Osteoblast (primary cell): ENCODE results near the gene MB21D2. TPM values are rescaled to one million over a fixed set of nuclear protein-coding genes. Genes with fewer than 3 reads are reported as not detected.

Source experiments
- DNase-seq: peaks from one replicate; pipeline ENCODE4 v3.0.0; 2011; ENCODE audit warnings: low spot score, mixed read lengths; ENCODE audit not compliant: insufficient read length; ENCODE audit errors: missing footprints
- H2AFZ ChIP-seq: 2 replicates; pipeline ENCODE4 v1.6.0; 2011; ENCODE audit warnings: mild to moderate bottlenecking, low read length
- H3K27ac ChIP-seq: 2 replicates; pipeline ENCODE4 v1.5.1; 2011; ENCODE audit warnings: mild to moderate bottlenecking, low read depth, low read length, moderate library complexity
- H3K27me3 ChIP-seq: 2 replicates; pipeline ENCODE4 v1.6.0; 2012; ENCODE audit warnings: mild to moderate bottlenecking, control low read depth, inconsistent platforms, low read length, moderate library complexity; ENCODE audit not compliant: insufficient read depth
- H3K36me3 ChIP-seq: 2 replicates; pipeline ENCODE4 v1.5.1; 2011; ENCODE audit warnings: mild to moderate bottlenecking, low read length, control low read depth, moderate library complexity; ENCODE audit not compliant: insufficient read depth
- H3K4me1 ChIP-seq: 2 replicates; pipeline ENCODE4 v1.5.1; 2011; ENCODE audit warnings: mild to moderate bottlenecking, low read length, control low read depth, moderate library complexity; ENCODE audit not compliant: insufficient read depth
- H3K4me2 ChIP-seq: 2 replicates; pipeline ENCODE4 v1.6.0; 2011; ENCODE audit warnings: mild to moderate bottlenecking, low read length; ENCODE audit not compliant: insufficient read depth
- H3K4me3 ChIP-seq: fragments of 200-600 bp; sonication (generic); 3 replicates; pipeline ENCODE4 v1.5.1; 2012; ENCODE audit warnings: mild to moderate bottlenecking, low read length, inconsistent platforms; ENCODE audit not compliant: insufficient read depth
- H3K79me2 ChIP-seq: 2 replicates; pipeline ENCODE4 v1.6.0; 2012; ENCODE audit warnings: mild to moderate bottlenecking, low read length, control low read depth, inconsistent platforms; ENCODE audit not compliant: insufficient read depth
- H3K9me3 ChIP-seq: 2 replicates; pipeline ENCODE4 v1.5.1; 2011; ENCODE audit warnings: low read depth, low read length, control low read depth
- H4K20me1 ChIP-seq: 2 replicates; pipeline ENCODE4 v1.6.0; 2012; ENCODE audit warnings: mild to moderate bottlenecking, low read length, control low read depth; ENCODE audit not compliant: insufficient read depth
- CTCF ChIP-seq: IDR thresholded peaks from 2 replicates; pipeline ENCODE4 v1.5.1; 2011; ENCODE audit warnings: mild to moderate bottlenecking, low read depth, low read length, moderate library complexity; ENCODE audit errors: extremely low read depth
- total RNA-seq: library from RNA; depleted of rRNA; stranded (reverse); fragments of >200 nt; gene quantifications from 2 replicates; pipeline ENCODE4 v1.2.3, GENCODE V29; 2012

MB21D2 gene
- total RNA-seq, 1 donor, result 6.5 TPM

GRCh38 chr3:192907784-192908183 is 9.9 kb downstream of the MB21D2 start:
- no peaks in the 10 kb centered on the region for H3K4me1 ChIP-seq
- H3K36me3 ChIP-seq, result peaks cover 3% of the 10 kb centered on the region
- no peaks in the 10 kb centered on the region for H3K9me3 ChIP-seq
- H4K20me1 ChIP-seq, result peaks cover 4% of the 10 kb centered on the region
- no peak for TF ChIP-seq CTCF
- DNase-seq, result no peak
- H3K4me2 ChIP-seq, result no peak overlapping the region
- no peaks in the 10 kb centered on the region for H3K27me3 ChIP-seq
- no peak overlapping the region for H3K4me3 ChIP-seq
- H3K79me2 ChIP-seq, result peaks cover 57% of the 10 kb centered on the region
- H3K27ac ChIP-seq, result no peak overlapping the region
- no peak overlapping the region for H2AFZ ChIP-seq

DNA sequence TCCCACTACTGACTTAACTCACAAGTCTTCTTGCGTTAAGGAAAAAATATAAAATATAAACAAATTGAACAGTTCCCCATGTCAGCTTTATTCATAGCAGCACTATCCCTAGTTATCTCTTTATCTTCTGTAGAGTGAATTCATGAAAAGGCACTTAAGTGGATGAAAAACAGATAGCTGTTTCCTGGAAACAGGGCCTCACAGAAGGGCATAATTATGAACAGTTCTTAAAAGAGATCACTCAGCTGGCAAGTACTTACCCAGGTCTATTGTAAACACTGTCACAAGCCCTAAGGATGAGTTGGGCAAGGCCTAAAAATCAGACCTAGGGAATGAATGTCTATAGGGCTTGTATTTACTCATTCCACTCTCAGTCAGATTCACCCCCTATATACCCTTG is 10.7 kb downstream of the MB21D2 start:
- DNase-seq, result no peak
- Histone ChIP-seq H3K36me3 (peaks cover 3% of the 10 kb centered on the region), H3K4me3 (no peak overlapping the region), H3K4me1 (peaks cover 7% of the 10 kb centered on the region), H4K20me1 (peaks cover 4% of the 10 kb centered on the region), H3K27me3 (no peaks in the 10 kb centered on the region), H3K4me2 (no peak overlapping the region), H3K79me2 (peaks cover 57% of the 10 kb centered on the region), H3K27ac (no peak overlapping the region), H2AFZ (no peak overlapping the region), H3K9me3 (no peaks in the 10 kb centered on the region)
- TF ChIP-seq CTCF, result no peak

DNA sequence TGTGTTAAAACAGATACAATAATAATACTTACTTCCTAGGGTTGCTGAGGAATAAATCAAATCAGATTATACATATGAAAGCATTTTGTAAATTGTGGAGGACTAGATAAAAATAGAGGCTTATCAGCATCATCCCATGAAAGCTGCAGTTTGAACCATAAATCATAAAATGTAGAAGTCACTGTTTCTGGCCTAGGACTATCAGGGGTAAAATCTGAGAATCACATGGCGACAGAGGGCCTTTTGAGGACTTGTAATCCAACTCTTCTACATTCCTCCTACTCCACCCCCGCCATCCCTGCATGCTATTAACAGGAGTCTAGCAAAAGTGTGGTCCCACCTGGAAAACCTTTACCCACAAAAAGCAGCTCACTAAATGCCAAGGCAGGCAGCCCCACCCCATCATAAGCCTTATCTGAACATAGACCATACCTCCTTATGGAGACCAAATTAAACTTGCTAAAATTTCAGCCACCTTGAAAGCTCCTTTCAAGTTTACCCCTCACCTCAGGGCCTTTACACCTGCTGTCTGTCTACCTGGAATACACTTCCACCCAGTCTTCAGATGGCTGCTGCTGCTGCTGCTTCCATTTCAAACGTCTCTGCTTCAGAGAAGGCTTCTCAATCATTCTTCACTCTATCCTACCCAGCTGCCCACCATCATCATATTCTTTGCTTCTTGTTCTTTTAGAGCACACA is 11.5 kb downstream of the MB21D2 start:
- peaks cover 4% of the 10 kb centered on the region for H4K20me1 ChIP-seq
- H3K27ac ChIP-seq, result no peak overlapping the region
- H3K36me3 ChIP-seq, result peaks cover 3% of the 10 kb centered on the region
- no peak for DNase-seq
- no peak overlapping the region for H2AFZ ChIP-seq
- peaks cover 49% of the 10 kb centered on the region for H3K79me2 ChIP-seq
- H3K4me1 ChIP-seq, result peaks cover 15% of the 10 kb centered on the region
- H3K27me3 ChIP-seq, result no peaks in the 10 kb centered on the region
- no peak overlapping the region for H3K4me2 ChIP-seq
- no peak overlapping the region for H3K4me3 ChIP-seq
- no peaks in the 10 kb centered on the region for H3K9me3 ChIP-seq
- no peak for TF ChIP-seq CTCF

- H2AFZ ChIP-seq, result no peak overlapping the region
- H3K79me2 ChIP-seq, result peaks cover 40% of the 10 kb centered on the region
- H3K4me3 ChIP-seq, result no peak overlapping the region
- TF ChIP-seq CTCF, result no peak
- no peaks in the 10 kb centered on the region for H3K27me3 ChIP-seq
- H3K36me3 ChIP-seq, result peaks cover 3% of the 10 kb centered on the region
- H4K20me1 ChIP-seq, result peaks cover 4% of the 10 kb centered on the region
- no peak overlapping the region for H3K4me2 ChIP-seq
- no peak overlapping the region for H3K27ac ChIP-seq
- no peaks in the 10 kb centered on the region for H3K9me3 ChIP-seq
- peaks cover 26% of the 10 kb centered on the region for H3K4me1 ChIP-seq
- DNase-seq, result no peak
Measured at GRCh38 chr3:192904632-192905289, 12.9 kb downstream of the MB21D2 start.
